DOHH2 (cell line): ENCODE results near the gene UROC1.

Experiments used
- H3F3A ChIP-seq: fragments of 200-600 bp; sonication (generic), shearing (Covaris generic); 2 replicates; pipeline ENCODE4 v1.6.0; 2016; ENCODE audit warnings: antibody characterized with exemption, mild to moderate bottlenecking; ENCODE audit not compliant: control insufficient read depth, insufficient read depth
- H3K27ac ChIP-seq: fragments of 200-600 bp; sonication (generic); 2 replicates; pipeline ENCODE4 v1.5.1; 2014; ENCODE audit warnings: low read depth, mild to moderate bottlenecking, low read length, moderate library complexity
- H3K27me3 ChIP-seq: fragments of 200-600 bp; sonication (generic); 2 replicates; pipeline ENCODE4 v1.6.1; 2014; ENCODE audit warnings: mild to moderate bottlenecking, low read length, mixed read lengths; ENCODE audit not compliant: control insufficient read depth
- H3K36me3 ChIP-seq: fragments of 200-600 bp; sonication (generic); 2 replicates; pipeline ENCODE4 v1.6.1; 2014; ENCODE audit warnings: mild to moderate bottlenecking, low read length, moderate library complexity, mixed read lengths; ENCODE audit not compliant: control insufficient read depth
- H3K4me1 ChIP-seq: fragments of 200-600 bp; sonication (generic); 2 replicates; pipeline ENCODE4 v1.6.1; 2014; ENCODE audit warnings: mild to moderate bottlenecking, low read length, mixed read lengths; ENCODE audit not compliant: control insufficient read depth
- H3K4me2 ChIP-seq: fragments of 200-600 bp; sonication (generic); 2 replicates; pipeline ENCODE4 v1.6.0; 2014; ENCODE audit warnings: mild to moderate bottlenecking, low read length, moderate library complexity
- H3K4me3 ChIP-seq: fragments of 200-600 bp; sonication (generic); 2 replicates; pipeline ENCODE4 v1.5.1; 2014; ENCODE audit warnings: mild to moderate bottlenecking, low read length, mixed read lengths
- H3K79me2 ChIP-seq: fragments of 200-600 bp; sonication (generic); 2 replicates; pipeline ENCODE4 v1.6.1; 2014; ENCODE audit warnings: mild to moderate bottlenecking, low read length, mixed read lengths; ENCODE audit not compliant: control insufficient read depth
- H3K9me2 ChIP-seq: fragments of 200-600 bp; sonication (generic); replicated peaks from 2 replicates; pipeline ENCODE4 v1.6.1; 2014; ENCODE audit warnings: mild to moderate bottlenecking, low read length, mixed read lengths; ENCODE audit not compliant: control insufficient read depth
- H3K9me3 ChIP-seq: fragments of 200-600 bp; sonication (generic); 2 replicates; pipeline ENCODE4 v1.6.1; 2014; ENCODE audit warnings: antibody characterized with exemption, low read length, mixed read lengths; ENCODE audit not compliant: control insufficient read depth, insufficient read depth
- H4K20me1 ChIP-seq: fragments of 200-600 bp; sonication (generic); 2 replicates; pipeline ENCODE4 v1.6.0; 2014; ENCODE audit warnings: low read depth, mild to moderate bottlenecking, antibody characterized with exemption, low read length, moderate library complexity; ENCODE audit not compliant: control insufficient read depth, insufficient read depth
- CTCF ChIP-seq: fragments of 200-600 bp; sonication (generic); IDR thresholded peaks from one replicate; pipeline ENCODE4 v1.5.1; 2014; ENCODE audit warnings: antibody characterized with exemption, mild to moderate bottlenecking, low read depth, low read length; ENCODE audit not compliant: poor library complexity, severe bottlenecking
- EZH2phosphoT487 ChIP-seq: fragments of 200-600 bp; sonication (generic); IDR thresholded peaks from 2 replicates; pipeline ENCODE4 v1.6.1; 2017; ENCODE audit warnings: borderline replicate concordance, mild to moderate bottlenecking, antibody characterized with exemption, low read length, moderate library complexity, mixed read lengths

Gene UROC1

GRCh38 chr3:126547721-126548120 lies 30.1 kb upstream of the UROC1 start:
- no peaks in the 10 kb centered on the region for H3K9me3 ChIP-seq
- H3K27me3 ChIP-seq = no peaks in the 10 kb centered on the region
- H3K27ac ChIP-seq = no peak overlapping the region
- H3K36me3 ChIP-seq = no peaks in the 10 kb centered on the region
- no peaks in the 10 kb centered on the region for H3K79me2 ChIP-seq
- H4K20me1 ChIP-seq = no peaks in the 10 kb centered on the region
- H3F3A ChIP-seq = no peaks in the 10 kb centered on the region
- no peak for TF ChIP-seq CTCF
- no peak for TF ChIP-seq EZH2phosphoT487
- H3K4me2 ChIP-seq = no peak overlapping the region
- no peaks in the 10 kb centered on the region for H3K9me2 ChIP-seq
- no peaks in the 10 kb centered on the region for H3K4me1 ChIP-seq
- H3K4me3 ChIP-seq = no peak overlapping the region

GRCh38 chr3:126546549-126547239 lies 29.1 kb upstream of the UROC1 start:
- no peak for TF ChIP-seq EZH2phosphoT487
- no peaks in the 10 kb centered on the region for H3F3A ChIP-seq
- H3K36me3 ChIP-seq = no peaks in the 10 kb centered on the region
- no peaks in the 10 kb centered on the region for H3K4me1 ChIP-seq
- H4K20me1 ChIP-seq = no peaks in the 10 kb centered on the region
- H3K4me2 ChIP-seq = no peak overlapping the region
- no peak overlapping the region for H3K4me3 ChIP-seq
- no peak overlapping the region for H3K27ac ChIP-seq
- H3K79me2 ChIP-seq = no peaks in the 10 kb centered on the region
- no peaks in the 10 kb centered on the region for H3K9me3 ChIP-seq
- H3K9me2 ChIP-seq = no peaks in the 10 kb centered on the region
- H3K27me3 ChIP-seq = no peaks in the 10 kb centered on the region

GRCh38 chr3:126546013-126546412 lies 28.4 kb upstream of the UROC1 start:
- Histone ChIP-seq H3K4me3 (no peak overlapping the region), H3K4me1 (no peaks in the 10 kb centered on the region), H4K20me1 (no peaks in the 10 kb centered on the region), H3K4me2 (no peak overlapping the region), H3K9me2 (no peaks in the 10 kb centered on the region), H3K79me2 (no peaks in the 10 kb centered on the region), H3K27ac (no peak overlapping the region), H3K36me3 (no peaks in the 10 kb centered on the region), H3F3A (no peaks in the 10 kb centered on the region), H3K9me3 (no peaks in the 10 kb centered on the region), H3K27me3 (no peaks in the 10 kb centered on the region)
- TF ChIP-seq EZH2phosphoT487 = no peak
- no peak for TF ChIP-seq CTCF

GRCh38 chr3:126545544-126545943 lies 28.0 kb upstream of the UROC1 start:
- Histone ChIP-seq H4K20me1 (no peaks in the 10 kb centered on the region), H3K27ac (no peak overlapping the region), H3K4me1 (no peaks in the 10 kb centered on the region), H3K4me3 (no peak overlapping the region), H3K4me2 (no peak overlapping the region), H3K9me2 (no peaks in the 10 kb centered on the region), H3K36me3 (no peaks in the 10 kb centered on the region), H3F3A (no peaks in the 10 kb centered on the region), H3K27me3 (no peaks in the 10 kb centered on the region), H3K79me2 (no peaks in the 10 kb centered on the region), H3K9me3 (no peaks in the 10 kb centered on the region)
- TF ChIP-seq EZH2phosphoT487 = no peak
- TF ChIP-seq CTCF = no peak
